Uterus (tissue), 4 donors: Measurements from ENCODE around the gene PRR33. TPM values are rescaled to one million over a fixed set of nuclear protein-coding genes. Genes with fewer than 3 reads are reported as not detected.
"Not testable (repeated sequence)": the region's sequence is repeated elsewhere in the genome, so short reads cannot be mapped to it uniquely, and the experiment has no call there.

Source experiments
- DNase-seq, 2 donors: peaks; one replicate each; pipeline ENCODE4 v3.0.0-alpha.2; 2019 to 2020
- H3K27ac ChIP-seq, 2 donors: fragments of 200-600 bp; sonication (generic); 1 replicate in 1 of 2; 2 replicates in 1 of 2; pipeline ENCODE4 v1.5.1; 2016 to 2018
- H3K27me3 ChIP-seq, 2 donors: fragments of 200-600 bp; sonication (generic); one replicate each; pipeline ENCODE4 v1.5.1; 2018 to 2019; ENCODE audit warnings: control low read depth in 1 of 2
- H3K36me3 ChIP-seq, 2 donors: fragments of 200-600 bp; sonication (generic); one replicate each; pipeline ENCODE4 v1.5.1; 2019; ENCODE audit warnings: control low read depth in 1 of 2
- H3K4me1 ChIP-seq, 2 donors: fragments of 200-600 bp; sonication (generic); one replicate each; pipeline ENCODE4 v1.5.1; 2018 to 2019; ENCODE audit warnings: control low read depth in 1 of 2
- H3K4me3 ChIP-seq, 2 donors: fragments of 200-600 bp; sonication (generic); 1 replicate in 1 of 2; 2 replicates in 1 of 2; pipeline ENCODE4 v1.5.1; 2018 to 2019; ENCODE audit warnings: mild to moderate bottlenecking in 1 of 2
- H3K9me3 ChIP-seq, 2 donors: fragments of 200-600 bp; sonication (generic); one replicate each; pipeline ENCODE4 v1.5.1; 2019; ENCODE audit warnings: control low read depth in 1 of 2
- CTCF ChIP-seq, 4 experiments: fragments of 200-600 bp in 2 of 4; fragments of 450-650 bp in 2 of 4; sonication (generic) in 2 of 4; IDR thresholded peaks; one replicate each; pipeline ENCODE4 v1.5.1; 2016 to 2019; ENCODE audit warnings: antibody characterized with exemption in 4 of 4, mild to moderate bottlenecking in 2 of 4, moderate library complexity in 1 of 4
- POLR2A ChIP-seq, 2 donors: fragments of 450-650 bp; IDR thresholded peaks; one replicate each; pipeline ENCODE4 v1.6.1; 2016; ENCODE audit warnings: antibody characterized with exemption in 2 of 2, mild to moderate bottlenecking in 1 of 2, moderate library complexity in 1 of 2
- intact Hi-C: fragments of 100-400 bp; cut with DNase I; formaldehyde crosslinking; loops from one replicate; pipeline ENCODE4 v1.15.1; 2023; ENCODE audit warnings: low total_unique reads
- total RNA-seq, 4 donors: library from RNA; depleted of rRNA in 3 of 4; stranded (reverse); fragments of >200 nt in 3 of 4; gene quantifications; one replicate each; pipeline versions ENCODE4 v1.1.0 to v1.2.4, GENCODE V29; 2014 to 2023
- donor health status: DM: yes; HTN: yes; CAD: no.

PRR33 gene
- total RNA-seq, 4 donors from 2014 or later = not detected

- H3K36me3 ChIP-seq = no peaks in the 10 kb centered on the region
- intact Hi-C loops = no loop called here
- no peaks in the 10 kb centered on the region for H3K27me3 ChIP-seq
- peaks cover 0 to 11% of the 10 kb centered on the region in 2 donors for H3K4me1 ChIP-seq
- no peak overlapping the region for H3K4me3 ChIP-seq
- DNase-seq = peak; percentile 16 to 56
- TF ChIP-seq CTCF (IDR thresholded peaks at IDR 0.05) (no peak), POLR2A (IDR thresholded peaks at IDR 0.05) (no peak)
- H3K27ac ChIP-seq = peak overlapping the region; percentile 86 to 89
- no peaks in the 10 kb centered on the region for H3K9me3 ChIP-seq
Measured at GRCh38 chr11:1875093-1875850, 16.4 kb downstream of the PRR33 start.

- peak overlapping the region; percentile 86 to 89 for H3K27ac ChIP-seq
- peaks cover 0 to 13% of the 10 kb centered on the region in 2 donors for H3K4me1 ChIP-seq
- H3K4me3 ChIP-seq, H3K27me3 ChIP-seq, H3K36me3 ChIP-seq, intact Hi-C loops, H3K9me3 ChIP-seq: not testable (repeated sequence)
- DNase-seq = peak in 1 of 2 donors; percentile 54
Measured at GRCh38 chr11:1874441-1875092, 17.1 kb downstream of the PRR33 start.

GRCh38 chr11:1873813-1874150, 17.9 kb downstream of the PRR33 start:
- H3K4me3 ChIP-seq, H3K27me3 ChIP-seq, DNase-seq, H3K9me3 ChIP-seq, H3K36me3 ChIP-seq, intact Hi-C loops: not testable (repeated sequence)
- Histone ChIP-seq H3K27ac (peak overlapping the region; percentile 77 to 89), H3K4me1 (peaks cover 0 to 13% of the 10 kb centered on the region in 2 donors)

- Histone ChIP-seq H3K27me3 (no peaks in the 10 kb centered on the region), H3K9me3 (no peaks in the 10 kb centered on the region), H3K27ac (peak overlapping the region; percentile 77 to 89), H3K4me1 (peaks cover 0 to 13% of the 10 kb centered on the region in 2 donors), H3K4me3 (no peak overlapping the region), H3K36me3 (no peaks in the 10 kb centered on the region)
- intact Hi-C loops = no loop called here
- DNase-seq = peak in 1 of 2 donors; percentile 68
- TF ChIP-seq POLR2A (IDR thresholded peaks at IDR 0.05) = no peak
- no peak for TF ChIP-seq CTCF (IDR thresholded peaks at IDR 0.05)
Measured at GRCh38 chr11:1873048-1873812, 18.5 kb downstream of the PRR33 start.

- no peak overlapping the region for H3K4me3 ChIP-seq
Measured at GRCh38 chr11:1872267-1872985, 19.3 kb downstream of the PRR33 start.

More at GRCh38 chr11:1872267-1872985, 19.3 kb downstream of the PRR33 start:
- Histone ChIP-seq H3K9me3 (no peaks in the 10 kb centered on the region), H3K27me3 (no peaks in the 10 kb centered on the region), H3K4me1 (peaks cover 0 to 13% of the 10 kb centered on the region in 2 donors), H3K36me3 (no peaks in the 10 kb centered on the region), H3K27ac (peak overlapping the region; percentile 77 to 89)
- TF ChIP-seq CTCF (IDR thresholded peaks at IDR 0.05) (no peak), POLR2A (IDR thresholded peaks at IDR 0.05) (no peak)
- DNase-seq = no peak
- intact Hi-C loops = no loop called here
